ENCODE results near the gene ACTL10. TPM values are rescaled to one million over a fixed set of nuclear protein-coding genes. Genes with fewer than 3 reads are reported as not detected.

The ACTL10 gene
- total RNA-seq, 1 donor, result 2.2 TPM

DNA sequence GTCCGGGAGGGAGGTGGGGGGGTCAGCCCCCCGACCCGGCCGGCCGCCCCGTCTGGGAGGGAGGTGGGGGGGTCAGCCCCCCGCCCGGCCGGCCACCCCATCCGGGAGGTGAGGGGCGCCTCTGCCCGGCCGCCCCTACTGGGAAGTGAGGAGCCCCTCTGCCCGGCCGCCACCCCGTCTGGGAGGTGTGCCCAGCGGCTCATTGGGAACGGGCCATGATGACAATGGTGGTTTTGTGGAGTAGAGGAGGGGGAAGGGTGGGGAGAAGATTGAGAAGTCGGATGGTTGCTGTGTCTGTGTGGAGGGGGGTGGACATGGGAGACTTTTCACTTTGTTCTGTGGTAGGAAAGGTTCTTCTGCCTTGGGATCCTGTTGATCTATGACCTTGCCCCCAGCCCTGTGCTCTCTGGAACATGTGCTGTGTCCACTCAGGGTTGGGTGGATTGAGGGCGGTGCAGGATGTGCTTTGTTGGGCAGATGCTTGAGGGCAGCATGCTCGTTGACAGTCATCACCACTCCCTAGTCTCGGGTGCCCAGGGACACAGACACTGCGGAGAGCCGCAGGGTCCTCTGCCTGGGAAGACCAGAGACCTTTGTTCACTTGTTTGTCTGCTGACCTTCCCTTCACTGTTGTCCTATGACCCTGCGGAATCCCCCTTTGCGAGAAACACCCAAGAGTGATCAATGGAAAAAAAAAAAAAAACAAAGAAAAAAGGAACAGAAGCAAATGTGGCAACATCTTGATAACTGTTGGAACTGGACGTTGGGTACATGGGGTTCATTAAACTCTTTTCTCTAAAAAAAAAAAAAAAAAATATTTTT is 35.1 kb downstream of the ACTL10 start:
- no peak overlapping the region for H3K4me2 ChIP-seq (ENCODE audit: insufficient read depth, low read length)
- H3K79me2 ChIP-seq (ENCODE audit: insufficient read depth, low read length), result no peaks in the 10 kb centered on the region
- no peaks in the 10 kb centered on the region for H4K20me1 ChIP-seq (ENCODE audit: insufficient read depth, low read length)
- H3K9me3 ChIP-seq (ENCODE audit: low read depth, low read length), result no peaks in the 10 kb centered on the region
- DNase-seq (ENCODE audit: insufficient read length, low spot score, missing footprints), result no peak
- no peaks in the 10 kb centered on the region for H3K36me3 ChIP-seq (ENCODE audit: insufficient read depth, low read length)
- H3K4me1 ChIP-seq (ENCODE audit: insufficient read depth, low read length), result no peaks in the 10 kb centered on the region
- no peak overlapping the region for H2AFZ ChIP-seq (ENCODE audit: low read length)
- no peak for TF ChIP-seq CTCF (IDR thresholded peaks at IDR 0.05; ENCODE audit: extremely low read depth, low read depth, low read length)
- H3K27ac ChIP-seq (ENCODE audit: low read depth, low read length), result no peak overlapping the region
- no peaks in the 10 kb centered on the region for H3K27me3 ChIP-seq (ENCODE audit: insufficient read depth, low read length)
- no peak overlapping the region for H3K4me3 ChIP-seq (ENCODE audit: insufficient read depth, low read length)

GRCh38 chr20:33702861-33703260 is 36.1 kb downstream of the ACTL10 start:
- no peak for TF ChIP-seq CTCF (IDR thresholded peaks at IDR 0.05; ENCODE audit: extremely low read depth, low read depth, low read length)
- DNase-seq (ENCODE audit: insufficient read length, low spot score, missing footprints), result no peak
- H3K27me3 ChIP-seq (ENCODE audit: insufficient read depth, low read length), result no peaks in the 10 kb centered on the region
- H3K4me2 ChIP-seq (ENCODE audit: insufficient read depth, low read length), result no peak overlapping the region
- no peaks in the 10 kb centered on the region for H3K4me1 ChIP-seq (ENCODE audit: insufficient read depth, low read length)
- H2AFZ ChIP-seq (ENCODE audit: low read length), result no peak overlapping the region
- H3K9me3 ChIP-seq (ENCODE audit: low read depth, low read length), result no peaks in the 10 kb centered on the region
- no peak overlapping the region for H3K4me3 ChIP-seq (ENCODE audit: insufficient read depth, low read length)
- H3K79me2 ChIP-seq (ENCODE audit: insufficient read depth, low read length), result no peaks in the 10 kb centered on the region
- peaks cover 7% of the 10 kb centered on the region for H3K36me3 ChIP-seq (ENCODE audit: insufficient read depth, low read length)
- no peaks in the 10 kb centered on the region for H4K20me1 ChIP-seq (ENCODE audit: insufficient read depth, low read length)
- H3K27ac ChIP-seq (ENCODE audit: low read depth, low read length), result no peak overlapping the region

GRCh38 chr20:33703498-33704137 is 36.9 kb downstream of the ACTL10 start:
- H3K4me2 ChIP-seq (ENCODE audit: insufficient read depth, low read length), result no peak overlapping the region
- H3K4me1 ChIP-seq (ENCODE audit: insufficient read depth, low read length), result no peaks in the 10 kb centered on the region
- DNase-seq (ENCODE audit: insufficient read length, low spot score, missing footprints), result peak; percentile 61
- no peaks in the 10 kb centered on the region for H3K9me3 ChIP-seq (ENCODE audit: low read depth, low read length)
- TF ChIP-seq CTCF (IDR thresholded peaks at IDR 0.05; ENCODE audit: extremely low read depth, low read depth, low read length), result no peak
- no peak overlapping the region for H2AFZ ChIP-seq (ENCODE audit: low read length)
- no peaks in the 10 kb centered on the region for H3K27me3 ChIP-seq (ENCODE audit: insufficient read depth, low read length)
- H4K20me1 ChIP-seq (ENCODE audit: insufficient read depth, low read length), result no peaks in the 10 kb centered on the region
- H3K4me3 ChIP-seq (ENCODE audit: insufficient read depth, low read length), result no peak overlapping the region
- no peaks in the 10 kb centered on the region for H3K79me2 ChIP-seq (ENCODE audit: insufficient read depth, low read length)
- H3K36me3 ChIP-seq (ENCODE audit: insufficient read depth, low read length), result peaks cover 7% of the 10 kb centered on the region
- H3K27ac ChIP-seq (ENCODE audit: low read depth, low read length), result no peak overlapping the region

- Histone ChIP-seq H3K4me3 (ENCODE audit: insufficient read depth, low read length) (no peak overlapping the region), H3K36me3 (ENCODE audit: insufficient read depth, low read length) (peaks cover 7% of the 10 kb centered on the region), H3K4me1 (ENCODE audit: insufficient read depth, low read length) (no peaks in the 10 kb centered on the region), H3K27me3 (ENCODE audit: insufficient read depth, low read length) (no peaks in the 10 kb centered on the region), H3K4me2 (ENCODE audit: insufficient read depth, low read length) (no peak overlapping the region), H4K20me1 (ENCODE audit: insufficient read depth, low read length) (no peaks in the 10 kb centered on the region), H2AFZ (ENCODE audit: low read length) (no peak overlapping the region), H3K27ac (ENCODE audit: low read depth, low read length) (no peak overlapping the region), H3K79me2 (ENCODE audit: insufficient read depth, low read length) (no peaks in the 10 kb centered on the region), H3K9me3 (ENCODE audit: low read depth, low read length) (no peaks in the 10 kb centered on the region)
- peak; percentile 46 for DNase-seq (ENCODE audit: insufficient read length, low spot score, missing footprints)
- TF ChIP-seq CTCF (IDR thresholded peaks at IDR 0.05; ENCODE audit: extremely low read depth, low read depth, low read length), result no peak
Measured at GRCh38 chr20:33704197-33704924, 37.6 kb downstream of the ACTL10 start.
